IMR-90 (cell line): ENCODE data around the gene AHCYL2. TPM values are rescaled to one million over a fixed set of nuclear protein-coding genes. Genes with fewer than 3 reads are reported as not detected.

Source experiments
- ATAC-seq: fragments of 200-7000 bp; cut with Tn5 transposase; 2 replicates; pipeline ENCODE4 v1.9.1; 2020; ENCODE audit warnings: low read depth, mild to moderate bottlenecking, moderate library complexity
- BruUV-seq: library from RNA; stranded (reverse); fragments of 400-500 nt; replicated peaks from 2 replicates; lab custom pipeline; 2021; lab: Mats Ljungman, UMichigan
- CTCF ChIA-PET: fragments of 300-600 bp; formaldehyde crosslinking; extraction: SDS; loops from one replicate; lab custom pipeline; 2021; ENCODE audit warnings: antibody characterized with exemption; lab: Yijun Ruan, JAX
- POLR2A ChIA-PET: fragments of 300-600 bp; sonication (Branson Sonifier 250); formaldehyde crosslinking; loops from one replicate; lab custom pipeline; 2022; ENCODE audit warnings: antibody characterized with exemption; ENCODE audit not compliant: unreplicated experiment; lab: Charles Lee
- DNase-seq: peaks from one replicate; pipeline ENCODE4 v3.0.0; 2013
- H2AFZ ChIP-seq: replicated peaks from 2 replicates; pipeline ENCODE3; 2013; ENCODE audit warnings: low read length, mild to moderate bottlenecking; ENCODE audit not compliant: poor library complexity
- H2AK5ac ChIP-seq: 2 replicates; pipeline ENCODE4 v1.6.1; 2013; ENCODE audit warnings: low read depth, low read length, inconsistent platforms
- H2AK9ac ChIP-seq: replicated peaks from 2 replicates; pipeline ENCODE3; 2013; ENCODE audit warnings: mild to moderate bottlenecking, low read depth, low read length, moderate library complexity; ENCODE audit not compliant: poor library complexity
- H2BK120ac ChIP-seq: 2 replicates; pipeline ENCODE4 v1.6.1; 2013; ENCODE audit warnings: low read depth, low read length, inconsistent platforms
- H2BK15ac ChIP-seq: 3 replicates; pipeline ENCODE4 v1.6.1; 2013; ENCODE audit warnings: low read depth, low read length, inconsistent platforms
- H2BK20ac ChIP-seq: 2 replicates; pipeline ENCODE4 v1.6.1; 2013; ENCODE audit warnings: low read depth, mild to moderate bottlenecking, inconsistent platforms, low read length, moderate library complexity
- H2BK5ac ChIP-seq: 2 replicates; pipeline ENCODE4 v1.6.1; 2013; ENCODE audit warnings: mild to moderate bottlenecking, low read depth, low read length, inconsistent platforms; ENCODE audit not compliant: poor library complexity, severe bottlenecking
- H3K14ac ChIP-seq: replicated peaks from 2 replicates; pipeline ENCODE4 v1.6.1; 2013; ENCODE audit warnings: low read depth, low read length, inconsistent platforms
- H3K18ac ChIP-seq: 2 replicates; pipeline ENCODE4 v1.6.1; 2013; ENCODE audit warnings: low read depth, low read length, control low read depth
- H3K23ac ChIP-seq: 2 replicates; pipeline ENCODE4 v1.6.1; 2013; ENCODE audit warnings: low read depth, low read length, inconsistent platforms
- H3K27ac ChIP-seq: 2 replicates; pipeline ENCODE4 v1.5.1; 2013; ENCODE audit warnings: mild to moderate bottlenecking, control low read depth, low read length; ENCODE audit not compliant: insufficient read depth
- H3K27me3 ChIP-seq: 2 replicates; pipeline ENCODE4 v1.6.1; 2013; ENCODE audit warnings: low read length; ENCODE audit not compliant: control insufficient read depth, insufficient read depth
- H3K36me3 ChIP-seq: 2 replicates; pipeline ENCODE4 v1.6.1; 2013; ENCODE audit warnings: low read length, mixed read lengths; ENCODE audit not compliant: control insufficient read depth, insufficient read depth
- H3K4ac ChIP-seq: 2 replicates; pipeline ENCODE4 v1.6.1; 2013; ENCODE audit warnings: low read depth, low read length, inconsistent platforms
- H3K4me1 ChIP-seq: 2 replicates; pipeline ENCODE4 v1.6.1; 2013; ENCODE audit warnings: low read length, mixed read lengths; ENCODE audit not compliant: control insufficient read depth, insufficient read depth
- H3K4me2 ChIP-seq: 2 replicates; pipeline ENCODE4 v1.6.1; 2013; ENCODE audit warnings: low read depth, mild to moderate bottlenecking, control low read depth, low read length, moderate library complexity
- H3K4me3 ChIP-seq: 2 replicates; pipeline ENCODE4 v1.5.1; 2013; ENCODE audit warnings: low read depth, mild to moderate bottlenecking, control low read depth, low read length, moderate library complexity; ENCODE audit not compliant: insufficient read depth
- H3K56ac ChIP-seq: 2 replicates; pipeline ENCODE4 v1.6.1; 2013; ENCODE audit warnings: low read length, inconsistent platforms; ENCODE audit not compliant: insufficient read depth; ENCODE audit errors: extremely low read depth
- H3K79me1 ChIP-seq, 2 experiments: 2 replicates each; pipeline ENCODE4 v1.6.1; 2013; ENCODE audit warnings: low read length in 2 of 2, inconsistent platforms in 1 of 2, low read depth in 1 of 2
- H3K9ac ChIP-seq: 2 replicates; pipeline ENCODE4 v1.6.1; 2013; ENCODE audit warnings: low read depth, low read length, control low read depth
- H3K9me1 ChIP-seq: 2 replicates; pipeline ENCODE4 v1.6.1; 2013; ENCODE audit warnings: low read length, inconsistent platforms; ENCODE audit not compliant: insufficient read depth
- H3K9me3 ChIP-seq: 2 replicates; pipeline ENCODE4 v1.6.1; 2013; ENCODE audit warnings: low read length; ENCODE audit not compliant: control insufficient read depth, insufficient read depth
- H4K20me1 ChIP-seq: 2 replicates; pipeline ENCODE4 v1.6.1; 2013; ENCODE audit warnings: low read length, inconsistent platforms; ENCODE audit not compliant: insufficient read depth
- H4K5ac ChIP-seq: 2 replicates; pipeline ENCODE4 v1.6.1; 2013; ENCODE audit warnings: mild to moderate bottlenecking, low read depth, low read length, control low read depth
- H4K8ac ChIP-seq, 2 experiments: 2 replicates each; pipeline ENCODE4 v1.6.1; 2013; ENCODE audit warnings: low read depth in 2 of 2, low read length in 2 of 2, control low read depth in 1 of 2, inconsistent platforms in 1 of 2
- H4K91ac ChIP-seq: 2 replicates; pipeline ENCODE4 v1.6.1; 2013; ENCODE audit warnings: low read depth, low read length, inconsistent platforms; ENCODE audit not compliant: insufficient read depth
- RFX5 ChIP-seq: IDR thresholded peaks from 2 replicates; pipeline ENCODE4 v1.8.0; 2012; ENCODE audit warnings: low read depth, mild to moderate bottlenecking, low read length, moderate library complexity
- whole genome bisulfite sequencing, 2 experiments: methylation state at CpG; one replicate each; pipeline versions ENCODE4 v1.1.5 to v1.1.7; 2013; ENCODE audit warnings: missing lambda C conversion rate in 2 of 2; ENCODE audit not compliant: insufficient read length in 1 of 2; ENCODE audit errors: extremely low coverage in 2 of 2; 5-methylcytosine and 5-hydroxymethylcytosine counted together
- dilution Hi-C: fragments of 300-500 bp; cut with HindIII; formaldehyde crosslinking; loops from one replicate; pipeline ENCODE4 v1.14.3; 2018; ENCODE audit warnings: low sequenced_read_pairs; ENCODE audit not compliant: unreplicated experiment
- in situ Hi-C: fragments of 300-500 bp; cut with MboI; formaldehyde crosslinking; loops from 3 replicates; pipeline ENCODE4 v1.14.3; 2019; ENCODE audit warnings: low sequenced_read_pairs, inconsistent platforms, mixed read lengths
- intact Hi-C: fragments of 100-400 bp; cut with micrococcal nuclease; formaldehyde crosslinking; loops from 2 replicates; pipeline ENCODE4 v1.10.0; 2022
- polyA plus RNA-seq, 3 experiments: library from polyadenylated mRNA; depleted of rRNA; stranded (reverse); fragments of >200 nt; gene quantifications; 2 replicates each; pipeline ENCODE4 v1.2.3, GENCODE V29; 2012; ENCODE audit warnings: low replicate concordance in 1 of 3
- total RNA-seq: library from RNA; depleted of rRNA; stranded (reverse); fragments of >200 nt; gene quantifications from 2 replicates; pipeline ENCODE4 v1.2.3, GENCODE V29; 2012

Gene AHCYL2
- total and polyA plus RNA-seq, 2 of the 4 experiments (the other 2 are of a cell fraction), result 5.7 to 7.6 TPM

DNA sequence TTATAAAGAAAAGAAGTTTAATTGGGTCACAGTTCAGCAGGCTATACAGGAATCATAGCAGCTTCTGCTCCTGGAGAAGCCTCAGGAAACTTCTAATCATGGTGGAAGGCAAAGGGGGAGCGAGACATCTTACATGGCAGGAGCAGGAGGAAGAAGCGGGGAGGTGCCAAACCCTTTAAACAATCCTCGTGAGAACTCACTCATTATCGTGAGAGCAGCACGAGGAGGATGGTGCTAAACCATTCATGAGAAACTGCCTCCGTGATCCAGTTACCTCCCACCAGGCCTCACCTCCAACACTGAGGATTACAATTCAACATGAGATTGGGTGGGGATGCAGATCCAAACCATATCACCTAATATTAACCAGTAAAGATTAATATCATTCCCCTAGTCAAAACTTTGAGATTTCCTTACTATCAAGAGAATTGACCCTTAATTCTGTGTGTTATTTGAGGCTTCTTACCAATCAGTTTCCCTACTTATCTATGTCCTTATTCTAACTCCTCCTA, 38.0 kb upstream of the AHCYL2 start:
- Histone ChIP-seq H3K79me1 (peaks cover 13 to 26% of the 10 kb centered on the region in 2 experiments; a peak in 3 of 4 replicates), H3K9me1 (peaks cover 5% of the 10 kb centered on the region), H3K18ac (no peak overlapping the region), H2BK15ac (no peak overlapping the region), H3K14ac (no peak overlapping the region), H3K9ac (no peak overlapping the region), H4K5ac (no peak overlapping the region), H3K27ac (no peak overlapping the region), H2AFZ (no peak overlapping the region), H3K9me3 (no peaks in the 10 kb centered on the region), H3K4ac (no peak overlapping the region), H3K36me3 (no peaks in the 10 kb centered on the region), H3K4me2 (no peak overlapping the region), H2BK120ac (no peak overlapping the region), H2BK20ac (no peak overlapping the region), H3K23ac (no peak overlapping the region), H2BK5ac (no peak overlapping the region), H4K91ac (no peak overlapping the region), H3K27me3 (peaks cover 11% of the 10 kb centered on the region), H4K20me1 (peaks cover 22% of the 10 kb centered on the region), H4K8ac (no peak overlapping the region), H2AK9ac (no peak overlapping the region), H2AK5ac (no peak overlapping the region), H3K4me1 (peaks cover 6% of the 10 kb centered on the region), H3K4me3 (no peak overlapping the region), H3K56ac (no peak overlapping the region)
- in situ Hi-C loops (no loop called here), dilution Hi-C loops (no loop called here), intact Hi-C loops (no loop called here)
- BruUV-seq, result no TSS peak
- no peak for DNase-seq
- CTCF ChIA-PET, result no interaction called here
- no peak for ATAC-seq
- no CpG with 5 or more reads among the region's 6 CpGs for WGBS, 2 experiments
- TF ChIP-seq RFX5, result no peak
- POLR2A ChIA-PET, result no interaction called here
